ENCODE results near the gene YEATS2.

Gene YEATS2

DNA sequence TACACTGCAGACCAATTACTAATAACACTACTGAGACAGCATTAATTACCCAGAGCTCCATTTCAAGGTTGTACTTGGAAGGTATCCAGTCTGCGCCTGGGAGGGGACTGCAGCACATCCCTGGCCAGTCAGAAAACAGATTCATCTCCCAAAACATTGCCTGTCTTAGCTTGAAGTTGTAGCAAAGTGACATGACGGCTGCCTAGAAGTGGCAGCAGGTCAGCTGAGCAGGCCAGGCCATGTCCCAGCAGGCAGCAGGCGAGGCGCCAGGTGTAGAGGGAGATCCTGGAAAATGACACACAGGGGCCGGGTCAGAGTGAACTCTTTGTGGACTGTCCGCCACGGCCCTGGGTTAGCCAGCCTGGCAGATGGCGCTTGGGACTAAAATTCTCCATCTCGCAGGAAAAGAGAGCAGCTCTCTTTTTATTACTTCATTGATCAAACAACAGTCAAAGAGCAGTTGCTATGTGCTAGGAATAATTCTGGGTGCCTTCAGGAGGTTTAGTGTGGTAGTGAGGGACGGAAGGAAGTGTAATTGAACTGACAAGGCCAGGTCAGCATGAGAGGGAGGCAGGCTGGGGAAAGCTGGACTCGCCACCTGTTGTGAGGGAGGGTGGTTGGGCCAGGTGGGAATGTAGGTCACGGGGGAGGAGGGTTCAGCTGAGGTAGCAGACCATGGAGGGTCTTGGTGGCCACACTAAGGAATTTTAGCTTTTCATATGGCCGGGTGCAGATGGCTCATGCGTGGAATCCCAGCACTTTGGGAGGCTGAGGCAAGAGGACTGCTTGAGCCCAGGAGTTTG lies 129.1 kb downstream of the YEATS2 start:
- H3K9me3 ChIP-seq (ENCODE audit: low read length), result no peaks in the 10 kb centered on the region
- no peaks in the 10 kb centered on the region for H3K27me3 ChIP-seq (ENCODE audit: control insufficient read depth in 1 of 2, insufficient read depth in 2 of 2, low read length in 2 of 2)
- H3K4me1 ChIP-seq (ENCODE audit: insufficient read depth, low read length), result peaks cover 6% of the 10 kb centered on the region
- no peak overlapping the region for H3K4me3 ChIP-seq (ENCODE audit: low read depth in 1 of 2, low read length in 2 of 2)
- H3K9ac ChIP-seq (ENCODE audit: low read length), result no peak overlapping the region
- no peak overlapping the region for H3K27ac ChIP-seq (ENCODE audit: low read depth, low read length)
- peaks cover 21% of the 10 kb centered on the region for H3K36me3 ChIP-seq (ENCODE audit: insufficient read depth, low read length)

DNA sequence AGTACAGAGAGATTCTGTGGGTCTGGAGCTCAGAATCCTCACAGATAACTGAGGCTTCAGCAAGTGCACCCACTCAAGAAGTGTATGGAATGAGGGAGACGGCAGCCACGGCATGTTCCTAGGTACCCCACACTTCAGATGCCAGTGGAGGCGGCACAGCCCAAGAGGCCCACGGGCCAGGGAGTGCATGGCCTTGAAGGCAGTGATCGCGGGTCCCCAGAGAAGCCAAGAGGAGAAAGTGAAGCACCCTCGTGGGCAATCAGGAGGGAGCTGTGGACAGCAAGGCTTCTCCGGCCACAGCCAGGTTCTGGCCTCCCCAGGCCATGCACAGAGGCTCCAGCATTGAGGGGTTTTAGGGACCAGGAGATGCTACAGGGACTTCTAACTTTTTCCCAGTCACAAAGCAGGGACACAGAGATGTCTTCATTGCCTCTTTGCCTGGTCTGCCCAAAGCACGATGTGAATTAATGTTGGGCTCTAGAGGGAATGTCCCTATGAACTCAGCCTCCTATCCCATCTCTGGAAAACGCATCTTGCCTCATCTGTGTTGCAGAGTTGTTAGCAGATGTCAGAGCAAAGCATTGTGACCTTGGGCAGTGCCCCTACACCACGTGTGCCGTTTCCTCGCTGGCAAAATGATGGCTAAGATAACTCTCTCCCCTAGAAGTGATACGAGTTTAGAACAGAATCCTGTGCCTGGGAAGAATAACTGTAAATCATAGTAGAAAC lies 130.4 kb downstream of the YEATS2 start:
- peaks cover 27% of the 10 kb centered on the region for H3K36me3 ChIP-seq (ENCODE audit: insufficient read depth, low read length)
- H3K4me3 ChIP-seq (ENCODE audit: low read depth in 1 of 2, low read length in 2 of 2), result no peak overlapping the region
- H3K27ac ChIP-seq (ENCODE audit: low read depth, low read length), result no peak overlapping the region
- H3K4me1 ChIP-seq (ENCODE audit: insufficient read depth, low read length), result peaks cover 6% of the 10 kb centered on the region
- no peaks in the 10 kb centered on the region for H3K9me3 ChIP-seq (ENCODE audit: low read length)
- H3K27me3 ChIP-seq (ENCODE audit: control insufficient read depth in 1 of 2, insufficient read depth in 2 of 2, low read length in 2 of 2), result no peaks in the 10 kb centered on the region
- H3K9ac ChIP-seq (ENCODE audit: low read length), result no peak overlapping the region

DNA sequence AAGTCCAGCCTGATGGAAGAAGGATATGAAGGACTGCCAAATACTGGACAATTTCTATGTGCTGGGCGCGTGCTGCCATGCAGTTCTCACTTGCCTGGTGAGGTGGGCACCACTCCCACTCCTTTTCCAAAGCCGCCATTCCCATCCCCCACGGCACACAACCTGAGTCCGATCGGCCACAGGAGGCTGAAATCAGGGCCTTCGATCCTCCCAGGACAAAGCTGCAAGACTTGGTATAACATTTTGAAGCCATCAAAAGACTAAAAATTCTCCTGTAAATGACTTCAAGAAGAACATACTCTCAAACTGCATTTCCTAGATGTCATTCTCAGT lies 130.9 kb downstream of the YEATS2 start:
- H3K4me3 ChIP-seq (ENCODE audit: low read depth in 1 of 2, low read length in 2 of 2), result no peak overlapping the region
- H3K27ac ChIP-seq (ENCODE audit: low read depth, low read length), result no peak overlapping the region
- H3K4me1 ChIP-seq (ENCODE audit: insufficient read depth, low read length), result peaks cover 6% of the 10 kb centered on the region
- peaks cover 28% of the 10 kb centered on the region for H3K36me3 ChIP-seq (ENCODE audit: insufficient read depth, low read length)
- no peak overlapping the region for H3K9ac ChIP-seq (ENCODE audit: low read length)
- H3K27me3 ChIP-seq (ENCODE audit: control insufficient read depth in 1 of 2, insufficient read depth in 2 of 2, low read length in 2 of 2), result no peaks in the 10 kb centered on the region
- H3K9me3 ChIP-seq (ENCODE audit: low read length), result no peaks in the 10 kb centered on the region

- H3K4me1 ChIP-seq (ENCODE audit: insufficient read depth, low read length), result peaks cover 3% of the 10 kb centered on the region
- H3K36me3 ChIP-seq (ENCODE audit: insufficient read depth, low read length), result peaks cover 32% of the 10 kb centered on the region
- H3K27ac ChIP-seq (ENCODE audit: low read depth, low read length), result no peak overlapping the region
- no peaks in the 10 kb centered on the region for H3K27me3 ChIP-seq (ENCODE audit: control insufficient read depth in 1 of 2, insufficient read depth in 2 of 2, low read length in 2 of 2)
- H3K9me3 ChIP-seq (ENCODE audit: low read length), result no peaks in the 10 kb centered on the region
- no peak overlapping the region for H3K9ac ChIP-seq (ENCODE audit: low read length)
- no peak overlapping the region for H3K4me3 ChIP-seq (ENCODE audit: low read depth in 1 of 2, low read length in 2 of 2)
These were observed 131.9 kb downstream of the YEATS2 start for GRCh38 chr3:183829466-183829865.

- H3K9ac ChIP-seq (ENCODE audit: low read length), result no peak overlapping the region
- peaks cover 32% of the 10 kb centered on the region for H3K36me3 ChIP-seq (ENCODE audit: insufficient read depth, low read length)
- H3K27ac ChIP-seq (ENCODE audit: low read depth, low read length), result no peak overlapping the region
- no peaks in the 10 kb centered on the region for H3K9me3 ChIP-seq (ENCODE audit: low read length)
- no peaks in the 10 kb centered on the region for H3K27me3 ChIP-seq (ENCODE audit: control insufficient read depth in 1 of 2, insufficient read depth in 2 of 2, low read length in 2 of 2)
- H3K4me1 ChIP-seq (ENCODE audit: insufficient read depth, low read length), result no peaks in the 10 kb centered on the region
- no peak overlapping the region for H3K4me3 ChIP-seq (ENCODE audit: low read depth in 1 of 2, low read length in 2 of 2)
These were observed 132.6 kb downstream of the YEATS2 start for GRCh38 chr3:183830187-183830586.

- Histone ChIP-seq H3K9ac (ENCODE audit: low read length) (no peak overlapping the region), H3K27ac (ENCODE audit: low read depth, low read length) (no peak overlapping the region), H3K36me3 (ENCODE audit: insufficient read depth, low read length) (peaks cover 32% of the 10 kb centered on the region), H3K27me3 (ENCODE audit: control insufficient read depth in 1 of 2, insufficient read depth in 2 of 2, low read length in 2 of 2) (no peaks in the 10 kb centered on the region), H3K9me3 (ENCODE audit: low read length) (no peaks in the 10 kb centered on the region), H3K4me3 (ENCODE audit: low read depth in 1 of 2, low read length in 2 of 2) (no peak overlapping the region), H3K4me1 (ENCODE audit: insufficient read depth, low read length) (no peaks in the 10 kb centered on the region)
These were observed 135.9 kb downstream of the YEATS2 start for GRCh38 chr3:183833516-183833915.

GRCh38 chr3:183837390-183837789 lies 139.8 kb downstream of the YEATS2 start:
- Histone ChIP-seq H3K9ac (ENCODE audit: low read length) (no peak overlapping the region), H3K36me3 (ENCODE audit: insufficient read depth, low read length) (peaks cover 43% of the 10 kb centered on the region), H3K4me3 (ENCODE audit: low read depth in 1 of 2, low read length in 2 of 2) (no peak overlapping the region), H3K9me3 (ENCODE audit: low read length) (no peaks in the 10 kb centered on the region), H3K4me1 (ENCODE audit: insufficient read depth, low read length) (no peaks in the 10 kb centered on the region), H3K27ac (ENCODE audit: low read depth, low read length) (no peak overlapping the region), H3K27me3 (ENCODE audit: control insufficient read depth in 1 of 2, insufficient read depth in 2 of 2, low read length in 2 of 2) (no peaks in the 10 kb centered on the region)

GRCh38 chr3:183837894-183838293 lies 140.3 kb downstream of the YEATS2 start:
- no peaks in the 10 kb centered on the region for H3K4me1 ChIP-seq (ENCODE audit: insufficient read depth, low read length)
- H3K36me3 ChIP-seq (ENCODE audit: insufficient read depth, low read length), result peaks cover 39% of the 10 kb centered on the region

GRCh38 chr3:183839751-183840150 lies 142.2 kb downstream of the YEATS2 start:
- H3K27ac ChIP-seq (ENCODE audit: low read depth, low read length), result no peak overlapping the region
- peaks cover 40% of the 10 kb centered on the region for H3K36me3 ChIP-seq (ENCODE audit: insufficient read depth, low read length)
- H3K9ac ChIP-seq (ENCODE audit: low read length), result no peak overlapping the region
- no peak overlapping the region for H3K4me3 ChIP-seq (ENCODE audit: low read depth in 1 of 2, low read length in 2 of 2)
- no peaks in the 10 kb centered on the region for H3K4me1 ChIP-seq (ENCODE audit: insufficient read depth, low read length)
- H3K27me3 ChIP-seq (ENCODE audit: control insufficient read depth in 1 of 2, insufficient read depth in 2 of 2, low read length in 2 of 2), result no peaks in the 10 kb centered on the region
- H3K9me3 ChIP-seq (ENCODE audit: low read length), result no peaks in the 10 kb centered on the region

More at GRCh38 chr3:183837894-183838293, 140.3 kb downstream of the YEATS2 start:
- Histone ChIP-seq H3K9ac (ENCODE audit: low read length) (no peak overlapping the region), H3K9me3 (ENCODE audit: low read length) (no peaks in the 10 kb centered on the region), H3K27me3 (ENCODE audit: control insufficient read depth in 1 of 2, insufficient read depth in 2 of 2, low read length in 2 of 2) (no peaks in the 10 kb centered on the region), H3K27ac (ENCODE audit: low read depth, low read length) (no peak overlapping the region), H3K4me3 (ENCODE audit: low read depth in 1 of 2, low read length in 2 of 2) (no peak overlapping the region)

GRCh38 chr3:183844606-183845005 lies 147.0 kb downstream of the YEATS2 start:
- Histone ChIP-seq H3K36me3 (ENCODE audit: insufficient read depth, low read length) (peaks cover 35% of the 10 kb centered on the region), H3K27ac (ENCODE audit: low read depth, low read length) (no peak overlapping the region)

DNA sequence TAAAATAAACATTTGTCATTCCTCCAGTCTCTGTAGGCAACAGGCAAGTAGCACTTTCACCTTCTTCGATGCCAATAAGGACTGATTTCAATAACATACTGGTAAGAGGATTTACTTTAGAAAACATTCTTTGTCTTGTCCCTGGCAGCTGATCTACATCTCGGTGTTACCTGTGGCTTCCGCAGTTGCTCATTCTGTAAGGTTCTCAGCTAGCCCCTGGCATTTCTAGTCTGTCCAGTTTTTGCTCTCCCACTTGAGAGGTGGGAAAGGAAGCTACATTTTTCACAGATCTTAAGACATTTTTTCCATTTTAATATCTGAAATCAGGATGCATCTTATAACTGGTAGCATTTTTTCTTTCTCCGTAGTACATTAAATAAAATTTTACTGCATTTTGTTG lies 147.5 kb downstream of the YEATS2 start:
- H3K9ac ChIP-seq (ENCODE audit: low read length), result no peak overlapping the region
- H3K36me3 ChIP-seq (ENCODE audit: insufficient read depth, low read length), result peaks cover 34% of the 10 kb centered on the region
- no peak overlapping the region for H3K27ac ChIP-seq (ENCODE audit: low read depth, low read length)
- H3K4me3 ChIP-seq (ENCODE audit: low read depth in 1 of 2, low read length in 2 of 2), result no peak overlapping the region
- H3K9me3 ChIP-seq (ENCODE audit: low read length), result no peaks in the 10 kb centered on the region
- H3K4me1 ChIP-seq (ENCODE audit: insufficient read depth, low read length), result no peaks in the 10 kb centered on the region
- no peaks in the 10 kb centered on the region for H3K27me3 ChIP-seq (ENCODE audit: control insufficient read depth in 1 of 2, insufficient read depth in 2 of 2, low read length in 2 of 2)

More at GRCh38 chr3:183844606-183845005, 147.0 kb downstream of the YEATS2 start:
- H3K4me1 ChIP-seq (ENCODE audit: insufficient read depth, low read length), result no peaks in the 10 kb centered on the region
- H3K27me3 ChIP-seq (ENCODE audit: control insufficient read depth in 1 of 2, insufficient read depth in 2 of 2, low read length in 2 of 2), result no peaks in the 10 kb centered on the region
- H3K4me3 ChIP-seq (ENCODE audit: low read depth in 1 of 2, low read length in 2 of 2), result no peak overlapping the region
- no peak overlapping the region for H3K9ac ChIP-seq (ENCODE audit: low read length)
- no peaks in the 10 kb centered on the region for H3K9me3 ChIP-seq (ENCODE audit: low read length)
